ENCODE results near the gene CTNNA3.
"Not testable (repeated sequence)": the region's sequence is repeated elsewhere in the genome, so short reads cannot be mapped to it uniquely, and the experiment has no call there.

The CTNNA3 gene

DNA sequence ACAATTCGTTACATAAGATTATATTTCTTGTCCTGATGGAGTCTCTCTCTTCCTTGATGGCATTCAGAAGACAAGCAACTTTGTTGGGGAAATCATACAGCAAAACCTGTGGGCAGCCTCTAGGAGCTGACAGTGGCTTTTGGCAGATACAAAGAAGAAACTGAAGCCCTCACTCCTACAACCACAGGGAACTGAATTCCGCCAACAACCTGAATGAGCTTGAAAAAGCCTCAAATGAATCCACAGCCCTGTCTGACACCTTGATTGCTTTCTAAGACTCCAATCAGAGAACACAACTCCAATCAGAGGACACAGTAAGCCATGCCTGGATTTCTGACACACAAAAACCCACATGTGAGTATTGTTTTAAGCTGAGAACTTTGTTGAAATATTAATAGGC, 1346.9 kb downstream of the CTNNA3 start:
- Mint-ChIP-seq H3K36me3 (no peaks in the 10 kb centered on the region), H3K27me3 (no peaks in the 10 kb centered on the region), H3K27ac (no peak overlapping the region), H3K9me3 (peaks cover 0 to 2% of the 10 kb centered on the region in 2 donors), H3K4me1 (no peaks in the 10 kb centered on the region), H3K4me3 (no peak overlapping the region)
- DNase-seq (no peak), ATAC-seq (replicated peaks) (no peak)

DNA sequence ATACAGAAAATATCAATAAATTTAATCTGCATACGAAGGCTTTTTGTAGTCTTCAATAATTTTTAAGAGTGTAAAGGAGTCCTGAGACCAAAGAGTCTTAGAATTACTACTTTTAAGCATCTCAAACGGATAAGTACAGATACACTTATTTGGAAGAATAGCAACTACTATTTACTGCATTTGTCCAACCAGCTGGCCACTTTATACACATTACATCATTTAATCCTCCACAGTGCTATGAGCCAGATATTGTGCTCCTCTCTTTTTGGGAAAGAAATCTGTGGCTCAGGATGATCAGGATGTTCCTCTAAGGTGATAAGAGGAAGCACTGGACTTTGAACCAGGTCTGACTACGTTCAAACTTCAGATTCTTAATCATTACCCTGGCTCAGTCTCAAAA, 1358.8 kb downstream of the CTNNA3 start:
- DNase-seq (no peak), ATAC-seq (replicated peaks) (no peak)
- H3K4me1 Mint-ChIP-seq: no peaks in the 10 kb centered on the region
- no peaks in the 10 kb centered on the region for H3K36me3 Mint-ChIP-seq
- peaks cover 8 to 15% of the 10 kb centered on the region in 2 donors for H3K9me3 Mint-ChIP-seq
- H3K27ac Mint-ChIP-seq: no peak overlapping the region
- no peaks in the 10 kb centered on the region for H3K27me3 Mint-ChIP-seq
- no peak overlapping the region for H3K4me3 Mint-ChIP-seq

DNA sequence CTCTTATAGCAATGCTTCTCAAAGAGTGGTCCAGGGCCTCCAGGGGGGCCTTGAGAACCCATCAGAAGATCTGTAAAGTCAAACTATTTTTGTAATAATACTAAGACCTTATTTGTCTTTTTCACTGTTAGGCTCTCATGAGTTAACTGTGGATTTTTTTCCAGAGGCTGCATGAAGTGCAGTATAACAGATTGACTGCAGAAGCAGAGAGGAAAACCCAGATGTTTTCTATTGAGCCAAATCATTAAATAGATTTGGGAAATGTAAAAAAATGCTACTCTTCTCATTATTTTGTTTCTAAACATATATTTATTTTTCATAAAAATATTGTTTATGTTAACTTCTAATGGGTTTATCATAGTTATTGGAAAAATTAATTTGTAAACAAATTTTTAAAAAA, 1359.2 kb downstream of the CTNNA3 start:
- Mint-ChIP-seq H3K4me3 (no peak overlapping the region), H3K4me1 (no peaks in the 10 kb centered on the region), H3K9me3 (peaks cover 8 to 15% of the 10 kb centered on the region in 2 donors), H3K27me3 (no peaks in the 10 kb centered on the region), H3K27ac (no peak overlapping the region), H3K36me3 (no peaks in the 10 kb centered on the region)
- ATAC-seq (replicated peaks) (no peak), DNase-seq (no peak)

DNA sequence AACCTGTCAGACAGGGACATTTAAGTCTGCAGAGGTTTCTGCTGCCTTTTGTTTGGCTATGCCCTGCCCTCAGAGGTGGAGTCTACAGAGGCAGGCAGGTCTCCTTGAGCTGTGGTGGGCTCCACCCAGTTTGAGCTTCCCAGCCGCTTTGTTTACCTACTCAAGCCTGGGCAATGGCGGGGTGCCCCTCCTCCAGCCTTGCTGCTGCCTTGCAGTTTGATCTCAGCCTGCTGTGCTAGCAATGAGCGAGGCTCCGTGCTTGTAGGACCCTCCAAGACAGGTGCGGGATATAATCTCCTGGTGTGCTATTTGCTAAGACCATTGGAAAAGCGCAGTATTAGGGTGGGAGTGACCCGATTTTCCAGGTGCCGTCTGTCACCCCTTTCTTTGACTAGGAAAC, 1360.2 kb downstream of the CTNNA3 start:
- H3K9me3 Mint-ChIP-seq: peaks cover 8 to 15% of the 10 kb centered on the region in 2 donors
- DNase-seq; H3K36me3 Mint-ChIP-seq; H3K27ac Mint-ChIP-seq; H3K4me3 Mint-ChIP-seq; ATAC-seq (replicated peaks); H3K27me3 Mint-ChIP-seq; H3K4me1 Mint-ChIP-seq: not testable (repeated sequence)

DNA sequence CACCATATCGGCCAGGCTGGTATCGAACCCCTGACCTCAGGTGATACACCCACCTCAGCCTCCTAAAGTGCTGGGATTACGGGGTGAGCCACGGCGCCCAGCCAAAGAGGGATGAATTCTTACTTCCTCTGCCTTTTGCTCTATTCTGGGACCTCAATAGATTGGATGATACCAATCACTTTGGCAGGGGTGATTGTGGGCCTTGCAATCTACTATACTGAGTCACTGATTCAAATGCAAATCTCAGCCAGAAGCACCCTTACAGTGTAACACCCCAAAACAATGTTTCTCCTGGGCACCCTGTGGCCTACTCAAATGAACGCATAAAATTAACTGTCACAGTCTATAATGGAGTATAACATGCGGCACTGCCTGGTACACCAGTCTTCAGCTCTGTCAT, 1366.8 kb downstream of the CTNNA3 start:
- Mint-ChIP-seq H3K4me3 (no peak overlapping the region), H3K27ac (no peak overlapping the region), H3K4me1 (no peaks in the 10 kb centered on the region), H3K27me3 (no peaks in the 10 kb centered on the region), H3K9me3 (peaks cover 6% of the 10 kb centered on the region in 2 donors), H3K36me3 (no peaks in the 10 kb centered on the region)
- no peak for DNase-seq
- no peak for ATAC-seq (replicated peaks)

DNA sequence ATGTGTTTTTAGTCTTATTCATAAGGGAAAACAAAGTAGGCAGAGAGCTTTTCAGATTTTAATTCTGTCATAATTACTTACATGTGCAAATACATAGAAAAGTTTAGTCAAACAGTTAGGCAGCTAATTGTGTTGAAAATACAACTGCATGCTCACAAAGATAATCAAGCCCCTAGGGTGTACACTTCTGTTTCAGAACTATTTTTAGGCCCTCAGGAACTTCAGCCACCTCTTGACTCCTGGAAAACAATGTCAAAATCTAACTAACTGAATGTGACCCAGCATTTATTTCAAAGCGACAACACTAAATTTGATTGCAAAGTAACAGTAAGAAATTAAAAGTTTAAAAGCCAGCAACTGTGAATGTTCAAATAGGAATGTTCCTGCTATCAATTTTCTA, 1369.1 kb downstream of the CTNNA3 start:
- Mint-ChIP-seq H3K27ac (no peak overlapping the region), H3K4me1 (no peaks in the 10 kb centered on the region), H3K27me3 (no peaks in the 10 kb centered on the region), H3K36me3 (no peaks in the 10 kb centered on the region), H3K4me3 (no peak overlapping the region), H3K9me3 (peaks cover 0 to 3% of the 10 kb centered on the region in 2 donors)
- no peak for DNase-seq
- ATAC-seq (replicated peaks): no peak

DNA sequence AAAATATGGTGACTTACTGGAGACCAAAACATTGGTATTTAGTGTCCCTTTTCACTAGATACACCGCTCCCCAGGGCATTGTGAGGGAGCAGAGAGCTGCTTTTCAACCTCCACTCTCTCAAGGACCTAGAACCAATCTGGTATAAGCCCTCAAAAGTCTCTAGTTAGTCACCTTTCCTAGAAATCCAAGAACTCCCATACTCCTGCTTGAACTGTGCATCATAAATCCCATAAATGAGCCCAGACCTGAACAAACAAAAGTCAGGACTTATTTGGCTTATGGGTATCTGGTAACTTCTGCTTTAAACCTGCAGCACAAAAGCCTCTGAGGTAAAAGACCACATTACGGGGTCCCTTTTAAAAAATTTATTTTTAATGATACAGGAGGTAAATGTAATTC, 1373.2 kb downstream of the CTNNA3 start:
- Mint-ChIP-seq H3K9me3 (peaks cover 0 to 3% of the 10 kb centered on the region in 2 donors), H3K4me3 (no peak overlapping the region), H3K27me3 (no peaks in the 10 kb centered on the region), H3K27ac (no peak overlapping the region), H3K36me3 (no peaks in the 10 kb centered on the region), H3K4me1 (no peaks in the 10 kb centered on the region)
- DNase-seq: no peak
- ATAC-seq (replicated peaks): no peak

DNA sequence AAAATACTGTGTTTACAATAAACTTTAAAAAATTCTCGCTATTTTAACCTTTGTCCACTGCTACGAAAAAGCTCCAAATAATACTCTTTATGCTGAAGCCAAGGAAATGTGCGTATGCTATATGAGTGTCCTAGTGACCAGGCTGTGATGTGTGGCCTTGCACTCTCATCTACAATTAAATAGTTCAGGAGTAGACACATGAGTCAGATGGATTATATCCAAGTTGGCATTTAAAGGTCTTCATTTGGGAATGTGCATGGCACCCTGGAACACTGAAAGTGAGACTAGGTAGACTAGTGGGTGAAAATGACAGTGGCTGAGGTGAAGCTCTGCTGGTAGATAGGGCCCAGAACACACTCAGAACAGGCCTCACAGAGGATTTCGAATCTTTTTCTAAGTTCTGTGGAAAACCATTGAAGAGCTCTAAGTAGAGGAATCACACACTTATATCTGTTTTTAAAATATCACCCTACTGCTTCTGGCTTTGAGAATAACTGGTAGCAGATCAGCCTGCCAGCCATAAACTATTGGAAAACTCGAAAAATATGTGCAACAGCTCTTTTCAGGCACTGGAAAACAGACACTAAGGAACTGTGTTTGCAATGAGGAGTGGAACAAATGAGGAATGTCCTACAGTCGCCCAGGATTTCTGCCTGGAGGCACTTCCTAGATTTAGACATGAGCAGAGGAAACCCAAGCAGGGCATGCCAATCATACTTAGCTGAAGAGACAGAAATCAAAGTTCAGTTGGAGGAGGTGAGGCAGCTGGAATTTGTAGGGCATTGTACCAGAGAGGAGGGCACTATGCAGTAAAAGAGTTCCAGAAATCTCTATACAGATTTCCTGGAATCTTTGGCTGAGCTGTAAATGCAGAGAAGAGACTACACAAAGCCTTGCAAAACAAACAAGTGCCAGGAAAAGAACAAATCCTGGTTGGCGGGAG, 1374.0 kb downstream of the CTNNA3 start:
- Mint-ChIP-seq H3K4me1 (no peaks in the 10 kb centered on the region), H3K27ac (no peak overlapping the region), H3K4me3 (no peak overlapping the region), H3K9me3 (peaks cover 0 to 3% of the 10 kb centered on the region in 2 donors), H3K27me3 (no peaks in the 10 kb centered on the region), H3K36me3 (no peaks in the 10 kb centered on the region)
- ATAC-seq (replicated peaks): no peak
- no peak for DNase-seq

DNA sequence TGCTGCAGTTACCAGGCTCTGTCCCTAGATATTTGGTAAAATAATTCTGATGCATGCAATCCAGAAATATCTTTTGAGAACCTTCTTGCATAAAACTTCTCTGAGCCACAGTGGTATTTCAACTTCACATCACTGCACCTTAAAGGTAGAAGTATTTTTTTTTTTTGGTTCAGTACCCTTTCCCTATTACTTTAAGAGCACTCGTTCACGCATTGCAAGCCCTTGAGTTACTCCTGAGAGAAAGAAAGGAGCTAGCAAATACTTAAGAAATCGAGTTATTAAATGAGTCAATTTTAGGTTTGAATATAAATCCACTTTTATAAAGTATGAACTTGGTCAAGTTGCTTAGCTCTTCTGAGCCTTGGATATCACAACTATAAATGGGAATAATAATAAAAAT, 1377.2 kb downstream of the CTNNA3 start:
- no peaks in the 10 kb centered on the region for H3K4me1 Mint-ChIP-seq
- H3K4me3 Mint-ChIP-seq: no peak overlapping the region
- peaks cover 0 to 3% of the 10 kb centered on the region in 2 donors for H3K9me3 Mint-ChIP-seq
- DNase-seq (no peak), ATAC-seq (replicated peaks) (no peak)
- no peaks in the 10 kb centered on the region for H3K27me3 Mint-ChIP-seq
- no peaks in the 10 kb centered on the region for H3K36me3 Mint-ChIP-seq
- no peak overlapping the region for H3K27ac Mint-ChIP-seq

DNA sequence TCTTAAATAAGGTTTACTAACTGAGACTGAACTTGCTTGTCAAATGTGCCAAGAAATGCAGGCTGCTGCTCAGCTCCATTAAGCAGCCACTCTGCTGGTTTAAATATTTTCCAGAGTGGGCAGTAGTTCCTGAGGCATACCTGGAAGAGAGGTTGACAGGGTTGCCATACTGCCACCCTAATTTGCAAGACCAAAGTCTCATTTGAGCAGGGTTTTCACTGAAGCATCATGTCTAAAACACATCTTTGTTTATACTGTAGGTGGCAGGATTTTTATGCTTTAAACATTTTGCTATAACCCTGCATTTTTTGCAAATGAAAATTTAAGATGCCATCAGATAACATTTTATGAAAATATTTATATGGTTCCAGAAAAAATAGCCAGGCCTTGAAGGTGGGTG, 1388.2 kb downstream of the CTNNA3 start:
- Mint-ChIP-seq H3K27me3 (no peaks in the 10 kb centered on the region), H3K4me1 (no peaks in the 10 kb centered on the region), H3K4me3 (no peak overlapping the region), H3K9me3 (no peaks in the 10 kb centered on the region), H3K27ac (no peak overlapping the region), H3K36me3 (no peaks in the 10 kb centered on the region)
- no peak for ATAC-seq (replicated peaks)
- no peak for DNase-seq

DNA sequence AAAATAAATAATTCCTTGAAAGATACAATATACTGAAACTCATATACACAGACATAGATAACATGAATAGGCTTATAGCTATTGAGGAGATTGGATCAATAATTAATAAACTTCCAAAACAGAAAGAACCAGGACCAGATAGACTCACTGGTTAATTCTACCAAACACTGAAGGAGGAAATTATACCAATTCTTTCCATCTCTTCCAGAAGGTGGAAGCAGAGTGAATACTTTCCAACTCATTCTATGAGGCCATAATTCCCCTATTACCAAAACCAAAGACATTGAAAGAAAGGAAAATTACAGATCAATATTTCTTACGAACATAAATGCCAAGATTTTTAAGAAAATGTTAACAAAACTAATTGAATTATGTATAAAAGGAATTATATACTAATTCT, 1394.9 kb downstream of the CTNNA3 start:
- Mint-ChIP-seq H3K36me3 (no peaks in the 10 kb centered on the region), H3K4me3 (no peak overlapping the region), H3K4me1 (no peaks in the 10 kb centered on the region), H3K27ac (no peak overlapping the region), H3K27me3 (no peaks in the 10 kb centered on the region), H3K9me3 (peaks cover 0 to 1% of the 10 kb centered on the region in 2 donors)
- ATAC-seq (replicated peaks): no peak
- DNase-seq: no peak

DNA sequence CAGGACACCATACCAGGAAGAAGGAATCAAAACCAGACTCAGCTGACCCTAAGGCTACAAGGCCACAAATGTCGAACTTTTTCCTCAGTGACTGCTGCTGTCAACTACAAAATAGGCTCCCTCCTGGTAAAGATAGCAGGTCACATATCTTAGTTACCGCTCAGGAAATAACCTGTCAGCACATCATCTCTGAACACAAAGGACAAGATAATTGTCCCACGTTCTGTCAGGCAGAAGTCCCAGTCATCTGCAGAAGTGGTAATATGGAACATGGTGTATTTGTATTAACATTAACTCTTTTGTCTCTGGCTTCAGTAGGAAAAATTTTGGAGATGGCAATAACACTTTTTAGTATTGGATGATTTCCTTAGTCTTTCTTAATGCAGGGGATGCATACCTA, 1400.4 kb downstream of the CTNNA3 start:
- DNase-seq (no peak), ATAC-seq (replicated peaks) (no peak)
- Mint-ChIP-seq H3K4me3 (no peak overlapping the region), H3K36me3 (no peaks in the 10 kb centered on the region), H3K4me1 (no peaks in the 10 kb centered on the region), H3K27me3 (no peaks in the 10 kb centered on the region), H3K27ac (no peak overlapping the region), H3K9me3 (peaks cover 0 to 4% of the 10 kb centered on the region in 2 donors)

DNA sequence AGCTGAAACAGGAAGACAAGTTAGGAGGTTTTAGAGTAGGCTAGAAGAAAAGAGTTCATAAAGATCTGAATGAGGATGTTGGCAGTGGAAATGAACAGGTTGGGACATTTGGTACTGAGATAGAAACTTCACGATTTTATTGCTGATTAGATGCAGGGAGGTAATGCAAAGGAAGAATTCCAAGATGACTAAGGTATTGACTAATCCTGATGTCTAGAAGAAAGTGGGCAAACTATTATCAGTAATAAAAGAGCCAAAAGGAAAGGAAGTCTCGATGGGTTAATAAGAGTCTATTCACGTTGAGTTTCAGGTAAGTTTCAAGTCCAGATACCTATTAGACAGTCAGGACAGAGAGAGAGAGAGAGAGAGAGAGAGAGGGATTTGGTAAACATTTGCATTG, 1401.5 kb downstream of the CTNNA3 start:
- DNase-seq: no peak
- H3K4me1 Mint-ChIP-seq: no peaks in the 10 kb centered on the region
- H3K27me3 Mint-ChIP-seq: no peaks in the 10 kb centered on the region
- H3K9me3 Mint-ChIP-seq: peaks cover 0 to 4% of the 10 kb centered on the region in 2 donors
- H3K36me3 Mint-ChIP-seq: no peaks in the 10 kb centered on the region
- H3K27ac Mint-ChIP-seq: no peak overlapping the region
- no peak for ATAC-seq (replicated peaks)
- no peak overlapping the region for H3K4me3 Mint-ChIP-seq

DNA sequence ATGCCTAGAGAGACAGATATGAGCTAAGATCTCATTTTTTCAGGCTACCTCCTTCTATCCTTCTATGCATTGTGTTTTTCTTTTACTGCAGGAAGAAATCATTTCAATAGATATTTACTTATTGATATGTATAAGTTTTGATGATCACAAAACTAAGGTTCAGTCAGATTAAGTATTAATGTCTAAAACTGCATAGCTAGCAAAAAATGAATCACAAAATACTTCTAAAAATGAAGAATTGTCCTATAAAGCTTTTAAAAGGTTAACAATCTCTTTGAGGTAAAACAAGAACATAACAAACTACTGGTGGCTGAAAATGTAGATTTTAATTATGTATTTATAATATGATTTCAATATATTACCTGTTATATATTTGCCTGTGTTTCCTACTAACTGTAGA, 1403.1 kb downstream of the CTNNA3 start:
- DNase-seq: no peak
- Mint-ChIP-seq H3K4me1 (no peaks in the 10 kb centered on the region), H3K4me3 (no peak overlapping the region), H3K36me3 (no peaks in the 10 kb centered on the region), H3K27ac (no peak overlapping the region), H3K27me3 (no peaks in the 10 kb centered on the region), H3K9me3 (peaks cover 0 to 2% of the 10 kb centered on the region in 2 donors)
- ATAC-seq (replicated peaks): no peak

DNA sequence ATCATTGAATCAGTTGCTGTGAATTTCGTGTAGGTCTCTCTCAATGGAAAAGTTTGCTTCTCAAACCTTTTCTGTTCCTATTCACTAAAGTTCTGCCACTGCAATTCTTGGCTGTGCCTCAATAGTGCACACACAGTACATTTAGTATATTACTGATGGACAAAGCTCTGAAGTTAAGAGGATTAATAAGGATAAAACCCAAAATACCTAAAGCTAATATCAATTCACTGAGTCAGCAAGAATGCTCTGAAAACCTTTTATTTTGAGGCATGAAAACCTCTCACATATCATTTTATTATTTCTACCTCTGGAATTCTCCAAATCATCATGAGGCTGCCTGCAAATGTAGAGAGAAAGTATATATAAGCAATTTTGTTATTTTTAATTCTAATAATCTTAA, 1403.5 kb downstream of the CTNNA3 start:
- no peak for DNase-seq
- Mint-ChIP-seq H3K27ac (no peak overlapping the region), H3K27me3 (no peaks in the 10 kb centered on the region), H3K9me3 (peaks cover 0 to 2% of the 10 kb centered on the region in 2 donors), H3K4me1 (no peaks in the 10 kb centered on the region), H3K4me3 (no peak overlapping the region), H3K36me3 (no peaks in the 10 kb centered on the region)
- no peak for ATAC-seq (replicated peaks)

All from stimulated activated naive B cell treated with anti-CD40 and anti-IgM and Interleukin-4, amounts not matched to agents 10 μg/mL and 1 μg/mL and 100 μg/mL, for 72 hours (primary cell).